Natural killer cell (primary cell): ENCODE results near the gene RBBP8NL. TPM values are rescaled to one million over a fixed set of nuclear protein-coding genes. Genes with fewer than 3 reads are reported as not detected.

Source experiments
- ATAC-seq, 3 donors: fragments of 150-1000 bp in 2 of 3; fragments of 200-7000 bp in 1 of 3; cut with Tn5 transposase; 1 replicate in 1 of 3; 2 replicates in 2 of 3; pipeline ENCODE4 v1.10.0; 2021; ENCODE audit warnings: mild to moderate bottlenecking in 2 of 3, moderate library complexity in 2 of 3
- DNase-seq, 2 donors: peaks; one replicate each; pipeline versions ENCODE4 v3.0.0 to v3.0.0-alpha.2; 2013 to 2021; ENCODE audit warnings: mixed read lengths in 1 of 2
- H3K27ac ChIP-seq: one replicate; pipeline ENCODE4 v1.5.1; 2013; ENCODE audit warnings: mild to moderate bottlenecking, low read length
- H3K27me3 ChIP-seq: one replicate; pipeline ENCODE4 v1.6.1; 2013; ENCODE audit warnings: low read length; ENCODE audit not compliant: control insufficient read depth, insufficient read depth
- H3K36me3 ChIP-seq: one replicate; pipeline ENCODE4 v1.6.1; 2013; ENCODE audit warnings: low read length; ENCODE audit not compliant: control insufficient read depth, insufficient read depth
- H3K4me1 ChIP-seq: one replicate; pipeline ENCODE4 v1.6.1; 2013; ENCODE audit warnings: low read length; ENCODE audit not compliant: control insufficient read depth, insufficient read depth
- H3K4me3 ChIP-seq: one replicate; pipeline ENCODE4 v1.5.1; 2013; ENCODE audit warnings: low read length
- H3K9me3 ChIP-seq: one replicate; pipeline ENCODE4 v1.6.1; 2013; ENCODE audit warnings: low read length; ENCODE audit not compliant: control insufficient read depth, insufficient read depth
- H3K27ac Mint-ChIP-seq, 2 donors: one replicate each; pipeline ENCODE4 v1.8.0; 2022; ENCODE audit warnings: mild to moderate bottlenecking in 2 of 2, mixed read lengths in 2 of 2, moderate library complexity in 1 of 2
- H3K27me3 Mint-ChIP-seq, 2 donors: one replicate each; pipeline ENCODE4 v1.8.0; 2022; ENCODE audit warnings: low read depth in 2 of 2, mixed read lengths in 2 of 2
- H3K36me3 Mint-ChIP-seq: one replicate; pipeline ENCODE4 v1.8.0; 2022; ENCODE audit warnings: mixed read lengths
- H3K4me1 Mint-ChIP-seq, 2 donors: one replicate each; pipeline ENCODE4 v1.8.0; 2022; ENCODE audit warnings: mixed read lengths in 2 of 2
- H3K4me3 Mint-ChIP-seq: one replicate; pipeline ENCODE4 v1.8.0; 2022; ENCODE audit warnings: mild to moderate bottlenecking, moderate library complexity, mixed read lengths
- H3K9me3 Mint-ChIP-seq, 2 donors: one replicate each; pipeline ENCODE4 v1.8.0; 2022; ENCODE audit warnings: mixed read lengths in 2 of 2
- CTCF ChIP-seq: fragments of 200-600 bp; IDR thresholded peaks from one replicate; pipeline ENCODE4 v1.8.0; 2022; ENCODE audit warnings: antibody characterized with exemption
- WGBS: methylation state at CpG from one replicate; pipeline ENCODE4 v1.1.7; 2013; ENCODE audit warnings: missing lambda C conversion rate; ENCODE audit not compliant: insufficient coverage; 5-methylcytosine and 5-hydroxymethylcytosine counted together
- intact Hi-C: fragments of 100-400 bp; cut with micrococcal nuclease; formaldehyde crosslinking; loops from one replicate; pipeline ENCODE4 v1.14.2; 2022
- total RNA-seq, 4 donors: library from RNA; stranded (reverse); fragments of 120-200 nt in 1 of 4; gene quantifications; one replicate each; pipeline versions ENCODE4 v1.2.3 to v1.2.4, GENCODE V29; 2013 to 2022

RBBP8NL gene
- total RNA-seq, 3 donors from 2014 or later (not counting 1 experiment from before 2014, with no cell fraction given), result not detected

- H3K4me3 ChIP-seq, result no peak overlapping the region
- H3K36me3 Mint-ChIP-seq, result no peaks in the 10 kb centered on the region
- H3K27me3 ChIP-seq, result no peaks in the 10 kb centered on the region
- H3K4me1 ChIP-seq, result no peaks in the 10 kb centered on the region
- no peak overlapping the region for H3K27ac Mint-ChIP-seq
- no peak overlapping the region for H3K27ac ChIP-seq
- no peak for TF ChIP-seq CTCF
- no peaks in the 10 kb centered on the region for H3K9me3 Mint-ChIP-seq
- no peaks in the 10 kb centered on the region for H3K9me3 ChIP-seq
- peaks cover 6 to 12% of the 10 kb centered on the region in 2 donors for H3K27me3 Mint-ChIP-seq
- no peak for DNase-seq
- intact Hi-C loops, result no loop called here
- H3K36me3 ChIP-seq, result no peaks in the 10 kb centered on the region
- ATAC-seq, result peak in 1 of 3 donors; percentile 12
- WGBS, result 90% methylated on average over 48 of the region's 48 CpGs
- no peaks in the 10 kb centered on the region for H3K4me1 Mint-ChIP-seq
- H3K4me3 Mint-ChIP-seq, result no peak overlapping the region
Measured at GRCh38 chr20:62466072-62466760, 38.9 kb upstream of the RBBP8NL start.

DNA sequence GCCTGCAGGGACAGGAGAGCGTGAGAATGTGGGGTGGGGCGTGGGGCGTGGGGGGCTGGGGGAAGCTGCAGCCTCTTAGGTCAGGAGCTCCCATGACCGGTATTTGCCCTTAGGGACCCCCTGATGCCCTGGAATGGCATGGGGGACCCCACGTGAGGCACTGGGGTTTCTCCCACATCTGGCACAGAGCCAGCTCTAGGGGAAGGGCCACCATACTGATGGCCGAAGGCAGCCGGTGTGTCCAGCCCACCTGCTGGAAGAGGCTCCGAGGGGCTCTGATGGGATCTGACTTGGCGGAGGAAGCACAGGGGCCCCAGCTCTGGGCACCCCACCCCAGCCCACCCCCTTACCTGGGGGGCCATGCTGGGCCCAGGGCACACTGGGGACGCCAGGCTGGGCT, 37.7 kb upstream of the RBBP8NL start:
- Mint-ChIP-seq H3K9me3 (no peaks in the 10 kb centered on the region), H3K27ac (no peak overlapping the region), H3K27me3 (peaks cover 3 to 8% of the 10 kb centered on the region in 2 donors), H3K36me3 (no peaks in the 10 kb centered on the region), H3K4me3 (no peak overlapping the region), H3K4me1 (no peaks in the 10 kb centered on the region)
- Histone ChIP-seq H3K36me3 (no peaks in the 10 kb centered on the region), H3K27ac (no peak overlapping the region), H3K9me3 (no peaks in the 10 kb centered on the region), H3K27me3 (no peaks in the 10 kb centered on the region), H3K4me1 (no peaks in the 10 kb centered on the region), H3K4me3 (no peak overlapping the region)
- WGBS, result 86% methylated on average over 9 of the region's 10 CpGs
- no peak for ATAC-seq
- no peak for TF ChIP-seq CTCF
- intact Hi-C loops, result no loop called here
- DNase-seq, result no peak

- H3K27me3 Mint-ChIP-seq, result peaks cover 0 to 3% of the 10 kb centered on the region in 2 donors
- Histone ChIP-seq H3K27ac (no peak overlapping the region), H3K4me1 (no peaks in the 10 kb centered on the region), H3K36me3 (no peaks in the 10 kb centered on the region), H3K27me3 (no peaks in the 10 kb centered on the region), H3K4me3 (no peak overlapping the region), H3K9me3 (no peaks in the 10 kb centered on the region)
- ATAC-seq (no peak), DNase-seq (no peak)
- no peaks in the 10 kb centered on the region for H3K4me1 Mint-ChIP-seq
- no peak overlapping the region for H3K27ac Mint-ChIP-seq
- H3K9me3 Mint-ChIP-seq, result no peaks in the 10 kb centered on the region
- H3K4me3 Mint-ChIP-seq, result no peak overlapping the region
- WGBS, result 94% methylated on average over 10 of the region's 10 CpGs
- H3K36me3 Mint-ChIP-seq, result no peaks in the 10 kb centered on the region
- TF ChIP-seq CTCF, result no peak
- intact Hi-C loops, result no loop called here
Measured at GRCh38 chr20:62464425-62464770, 37.1 kb upstream of the RBBP8NL start.
